Activated T-helper 1 cell treated with anti-CD3 and anti-CD28 coated beads, Interleukin-12 subunit alpha, Interleukin-12 subunit beta, Interleukin-2, Interleukin-4 antibody, amounts not matched to agents 30 ng/mL and 10 ng/mL and 1 ng/mL, durations not matched to agents 14 hours and 24 hours and 36 hours (primary cell): ENCODE data around the gene EIF3B. TPM values are rescaled to one million over a fixed set of nuclear protein-coding genes. Genes with fewer than 3 reads are reported as not detected.
"Not testable (repeated sequence)": the region's sequence is repeated elsewhere in the genome, so short reads cannot be mapped to it uniquely, and the experiment has no call there.

ENCODE experiments used
- DNase-seq: peaks from one replicate; pipeline ENCODE4 v3.0.0; 2021; ENCODE audit warnings: low spot score
- H3K27ac Mint-ChIP-seq: one replicate; pipeline ENCODE4 v1.8.0; 2021; ENCODE audit warnings: mild to moderate bottlenecking, mixed read lengths
- H3K27me3 Mint-ChIP-seq: one replicate; pipeline ENCODE4 v1.8.0; 2022; ENCODE audit warnings: mild to moderate bottlenecking, moderate library complexity, mixed read lengths; ENCODE audit not compliant: insufficient read depth
- H3K36me3 Mint-ChIP-seq: one replicate; pipeline ENCODE4 v1.8.0; 2021; ENCODE audit warnings: low read depth, mixed read lengths
- H3K4me1 Mint-ChIP-seq: one replicate; pipeline ENCODE4 v1.8.0; 2021; ENCODE audit warnings: low read depth, mixed read lengths
- H3K4me3 Mint-ChIP-seq: one replicate; pipeline ENCODE4 v1.8.0; 2021; ENCODE audit warnings: mild to moderate bottlenecking, moderate library complexity, mixed read lengths
- H3K9me3 Mint-ChIP-seq: one replicate; pipeline ENCODE4 v1.8.0; 2021; ENCODE audit warnings: mixed read lengths
- intact Hi-C: fragments of 100-400 bp; cut with micrococcal nuclease; formaldehyde crosslinking; loops from one replicate; pipeline ENCODE4 v1.15.1; 2024
- total RNA-seq: library from RNA; stranded (reverse); gene quantifications from 2 replicates; pipeline ENCODE4 v1.2.3, GENCODE V29; 2022

Gene EIF3B
- total RNA-seq, 1 donor from 2014 or later: 270 TPM

GRCh38 chr7:2317556-2318293, 36.9 kb upstream of the EIF3B start:
- no peak for DNase-seq
- H3K36me3 Mint-ChIP-seq: no peaks in the 10 kb centered on the region
- no peaks in the 10 kb centered on the region for H3K4me1 Mint-ChIP-seq
- no peaks in the 10 kb centered on the region for H3K9me3 Mint-ChIP-seq
- intact Hi-C loops: no loop called here
- H3K27ac Mint-ChIP-seq: no peak overlapping the region
- no peak overlapping the region for H3K4me3 Mint-ChIP-seq
- H3K27me3 Mint-ChIP-seq: no peaks in the 10 kb centered on the region

GRCh38 chr7:2321020-2321419, 33.6 kb upstream of the EIF3B start:
- no peak overlapping the region for H3K4me3 Mint-ChIP-seq
- H3K27me3 Mint-ChIP-seq: no peaks in the 10 kb centered on the region
- DNase-seq: no peak
- no peak overlapping the region for H3K27ac Mint-ChIP-seq
- intact Hi-C loops: no loop called here
- H3K4me1 Mint-ChIP-seq: no peaks in the 10 kb centered on the region
- H3K9me3 Mint-ChIP-seq: no peaks in the 10 kb centered on the region
- H3K36me3 Mint-ChIP-seq: no peaks in the 10 kb centered on the region

- no peaks in the 10 kb centered on the region for H3K4me1 Mint-ChIP-seq
- no peaks in the 10 kb centered on the region for H3K27me3 Mint-ChIP-seq
- no peaks in the 10 kb centered on the region for H3K9me3 Mint-ChIP-seq
- intact Hi-C loops: no loop called here
- no peak for DNase-seq
- no peak overlapping the region for H3K27ac Mint-ChIP-seq
- H3K36me3 Mint-ChIP-seq: no peaks in the 10 kb centered on the region
- no peak overlapping the region for H3K4me3 Mint-ChIP-seq
Observed at GRCh38 chr7:2325162-2325561, 29.5 kb upstream of the EIF3B start.

- Mint-ChIP-seq H3K36me3 (no peaks in the 10 kb centered on the region), H3K4me3 (no peak overlapping the region), H3K4me1 (no peaks in the 10 kb centered on the region), H3K27ac (no peak overlapping the region), H3K27me3 (no peaks in the 10 kb centered on the region), H3K9me3 (no peaks in the 10 kb centered on the region)
- no peak for DNase-seq
- intact Hi-C loops: no loop called here
Observed at GRCh38 chr7:2326951-2327350, 27.7 kb upstream of the EIF3B start.

GRCh38 chr7:2330493-2330892, 24.1 kb upstream of the EIF3B start:
- no peak for DNase-seq
- Mint-ChIP-seq H3K9me3 (no peaks in the 10 kb centered on the region), H3K27me3 (no peaks in the 10 kb centered on the region), H3K4me3 (no peak overlapping the region), H3K36me3 (no peaks in the 10 kb centered on the region), H3K4me1 (no peaks in the 10 kb centered on the region), H3K27ac (no peak overlapping the region)
- intact Hi-C loops: no loop called here

GRCh38 chr7:2331707-2332106, 22.9 kb upstream of the EIF3B start:
- H3K4me3 Mint-ChIP-seq: no peak overlapping the region

GRCh38 chr7:2332606-2333231, 21.9 kb upstream of the EIF3B start:
- H3K27me3 Mint-ChIP-seq, intact Hi-C loops, H3K36me3 Mint-ChIP-seq, H3K27ac Mint-ChIP-seq, H3K4me1 Mint-ChIP-seq, DNase-seq, H3K9me3 Mint-ChIP-seq, H3K4me3 Mint-ChIP-seq: not testable (repeated sequence)

More at GRCh38 chr7:2331707-2332106, 22.9 kb upstream of the EIF3B start:
- H3K27ac Mint-ChIP-seq: no peak overlapping the region
- no peaks in the 10 kb centered on the region for H3K4me1 Mint-ChIP-seq
- no peaks in the 10 kb centered on the region for H3K36me3 Mint-ChIP-seq
- no peak for DNase-seq
- intact Hi-C loops: no loop called here
- H3K27me3 Mint-ChIP-seq: no peaks in the 10 kb centered on the region
- H3K9me3 Mint-ChIP-seq: no peaks in the 10 kb centered on the region

GRCh38 chr7:2336626-2337299, 17.9 kb upstream of the EIF3B start:
- Mint-ChIP-seq H3K4me3 (no peak overlapping the region), H3K9me3 (no peaks in the 10 kb centered on the region), H3K27ac (no peak overlapping the region), H3K27me3 (peaks cover 1% of the 10 kb centered on the region), H3K36me3 (no peaks in the 10 kb centered on the region), H3K4me1 (no peaks in the 10 kb centered on the region)
- intact Hi-C loops: no loop called here
- DNase-seq: no peak

GRCh38 chr7:2347351-2348063, 7.1 kb upstream of the EIF3B start:
- H3K9me3 Mint-ChIP-seq, DNase-seq, H3K36me3 Mint-ChIP-seq, H3K27me3 Mint-ChIP-seq, H3K27ac Mint-ChIP-seq, H3K4me1 Mint-ChIP-seq, H3K4me3 Mint-ChIP-seq: not testable (repeated sequence)
- intact Hi-C loops: loop anchor here (1.0 to 5.0 kb wide), 4 partner anchors 115 to 768 kb away; partner anchors contain the start of gene MAD1L1

GRCh38 chr7:2350055-2350454, 4.6 kb upstream of the EIF3B start:
- no peak overlapping the region for H3K4me3 Mint-ChIP-seq
- H3K27me3 Mint-ChIP-seq: no peaks in the 10 kb centered on the region
- no peaks in the 10 kb centered on the region for H3K9me3 Mint-ChIP-seq
- DNase-seq: no peak
- intact Hi-C loops: loop anchor here (5.0 to 10.0 kb wide), 2 partner anchors 177 to 405 kb away; no protein-coding TSS in a partner anchor
- H3K4me1 Mint-ChIP-seq: peaks cover 15% of the 10 kb centered on the region
- no peak overlapping the region for H3K27ac Mint-ChIP-seq
- no peaks in the 10 kb centered on the region for H3K36me3 Mint-ChIP-seq

GRCh38 chr7:2350861-2351260, 3.8 kb upstream of the EIF3B start:
- DNase-seq: no peak
- Mint-ChIP-seq H3K4me1 (peaks cover 15% of the 10 kb centered on the region), H3K4me3 (no peak overlapping the region), H3K27me3 (no peaks in the 10 kb centered on the region), H3K27ac (no peak overlapping the region), H3K36me3 (peaks cover under 1% of the 10 kb centered on the region), H3K9me3 (no peaks in the 10 kb centered on the region)
- intact Hi-C loops: loop anchor here (5.0 to 10.0 kb wide), 2 partner anchors 176 to 406 kb away; no protein-coding TSS in a partner anchor

GRCh38 chr7:2353113-2353935, 1.3 kb upstream of the EIF3B start:
- intact Hi-C loops: loop anchor here (5.0 to 10.0 kb wide), 2 partner anchors 174 to 409 kb away; no protein-coding TSS in a partner anchor
- peak overlapping the region; percentile 100 for H3K27ac Mint-ChIP-seq
- DNase-seq: no peak
- peak overlapping the region; percentile 92 for H3K4me3 Mint-ChIP-seq
- no peaks in the 10 kb centered on the region for H3K9me3 Mint-ChIP-seq
- peaks cover 12% of the 10 kb centered on the region for H3K36me3 Mint-ChIP-seq
- peaks cover 21% of the 10 kb centered on the region for H3K4me1 Mint-ChIP-seq
- no peaks in the 10 kb centered on the region for H3K27me3 Mint-ChIP-seq
